GM06990 (cell line): ENCODE results near the gene SCAF4.

Experiments used
- DNase-seq: peaks from one replicate; pipeline ENCODE4 v3.0.0-alpha.2; 2011; ENCODE audit not compliant: insufficient read length; ENCODE audit errors: extremely low read depth
- H3K27me3 ChIP-seq: replicated peaks from 2 replicates; pipeline ENCODE4 v1.6.0; 2011; ENCODE audit warnings: low read length; ENCODE audit not compliant: control insufficient read depth, insufficient read depth
- H3K36me3 ChIP-seq: 2 replicates; pipeline ENCODE4 v1.5.1; 2011; ENCODE audit warnings: low read length; ENCODE audit not compliant: control insufficient read depth, insufficient read depth
- H3K4me3 ChIP-seq: replicated peaks from 2 replicates; pipeline ENCODE4 v1.5.1; 2011; ENCODE audit warnings: low read depth, mild to moderate bottlenecking, control low read depth, low read length
- TF ChIP-seq, protein P1 (sequence below): IDR thresholded peaks from 2 replicates; pipeline ENCODE4 v1.5.1; 2011; ENCODE audit warnings: low read length, control low read depth, mild to moderate bottlenecking, inconsistent platforms; ENCODE audit not compliant: insufficient read depth, poor library complexity, severe bottlenecking

SCAF4 gene

DNA sequence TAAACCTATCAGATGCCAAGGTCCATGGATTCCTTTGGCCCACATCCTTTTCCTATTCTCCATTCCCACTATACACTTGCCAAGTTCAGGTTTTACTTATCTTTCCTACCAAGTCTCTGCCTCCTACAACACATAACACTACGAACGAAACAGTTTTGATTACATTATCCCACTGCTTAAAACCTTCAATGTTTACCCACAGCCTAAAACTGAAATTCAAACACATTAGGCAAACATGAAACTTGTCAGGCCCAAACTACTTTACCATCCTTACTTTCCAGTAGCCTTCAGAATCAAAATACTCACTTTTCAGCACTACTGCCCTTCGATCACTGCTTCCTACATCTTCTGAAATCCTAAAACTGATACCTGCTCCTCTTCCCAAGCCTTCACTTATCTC, 3.0 kb downstream of the SCAF4 start:
- no peaks in the 10 kb centered on the region for H3K27me3 ChIP-seq
- no peaks in the 10 kb centered on the region; the same call in 1 of the 2 replicates for H3K36me3 ChIP-seq
- H3K4me3 ChIP-seq, result no peak overlapping the region
- no peak for DNase-seq
- TF ChIP-seq, protein P1, sequence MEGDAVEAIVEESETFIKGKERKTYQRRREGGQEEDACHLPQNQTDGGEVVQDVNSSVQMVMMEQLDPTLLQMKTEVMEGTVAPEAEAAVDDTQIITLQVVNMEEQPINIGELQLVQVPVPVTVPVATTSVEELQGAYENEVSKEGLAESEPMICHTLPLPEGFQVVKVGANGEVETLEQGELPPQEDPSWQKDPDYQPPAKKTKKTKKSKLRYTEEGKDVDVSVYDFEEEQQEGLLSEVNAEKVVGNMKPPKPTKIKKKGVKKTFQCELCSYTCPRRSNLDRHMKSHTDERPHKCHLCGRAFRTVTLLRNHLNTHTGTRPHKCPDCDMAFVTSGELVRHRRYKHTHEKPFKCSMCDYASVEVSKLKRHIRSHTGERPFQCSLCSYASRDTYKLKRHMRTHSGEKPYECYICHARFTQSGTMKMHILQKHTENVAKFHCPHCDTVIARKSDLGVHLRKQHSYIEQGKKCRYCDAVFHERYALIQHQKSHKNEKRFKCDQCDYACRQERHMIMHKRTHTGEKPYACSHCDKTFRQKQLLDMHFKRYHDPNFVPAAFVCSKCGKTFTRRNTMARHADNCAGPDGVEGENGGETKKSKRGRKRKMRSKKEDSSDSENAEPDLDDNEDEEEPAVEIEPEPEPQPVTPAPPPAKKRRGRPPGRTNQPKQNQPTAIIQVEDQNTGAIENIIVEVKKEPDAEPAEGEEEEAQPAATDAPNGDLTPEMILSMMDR, result no peak

DNA sequence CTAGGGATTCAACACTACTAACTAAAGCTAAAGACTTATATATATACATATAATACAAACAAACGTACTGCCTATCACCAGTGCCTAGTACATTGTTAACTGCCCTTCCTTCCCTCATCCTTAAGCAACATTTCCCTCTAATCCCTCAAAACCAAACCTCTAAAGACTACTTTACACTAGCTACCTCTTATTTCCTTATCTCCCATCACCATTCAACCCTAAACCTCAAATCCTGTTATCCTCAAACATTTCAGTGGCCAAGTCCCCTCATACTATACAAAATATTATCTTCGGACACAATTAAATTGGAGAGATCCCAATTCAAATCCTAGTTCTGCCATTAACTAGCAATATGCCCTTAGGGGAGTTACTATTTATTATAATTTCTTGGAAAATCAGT, 3.7 kb downstream of the SCAF4 start:
- no peak overlapping the region for H3K4me3 ChIP-seq
- no peaks in the 10 kb centered on the region for H3K27me3 ChIP-seq
- TF ChIP-seq, protein P1, result no peak
- H3K36me3 ChIP-seq, result no peaks in the 10 kb centered on the region; the same call in 1 of the 2 replicates
- DNase-seq, result no peak

DNA sequence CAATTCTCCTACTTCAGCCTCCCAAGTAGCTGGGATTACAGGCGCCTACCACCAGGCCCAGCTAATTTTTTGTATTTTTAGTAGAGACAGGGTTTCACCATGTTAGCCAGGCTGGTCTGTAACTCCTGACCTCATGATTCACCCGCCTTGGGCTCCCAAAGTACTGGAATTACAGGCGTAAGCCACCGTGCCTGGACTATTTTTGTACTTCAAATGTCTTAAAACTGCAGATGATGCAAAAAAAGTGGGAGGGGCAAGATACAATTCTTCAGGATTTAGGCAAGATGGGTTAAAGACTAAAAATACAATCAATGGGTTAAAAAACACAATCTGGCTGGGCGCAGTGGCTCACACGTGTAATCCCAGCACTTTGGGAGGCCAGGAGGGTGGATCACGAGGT, 4.7 kb downstream of the SCAF4 start:
- TF ChIP-seq, protein P1, result no peak
- H3K36me3 ChIP-seq, result no peaks in the 10 kb centered on the region; the same call in 1 of the 2 replicates
- DNase-seq, result no peak
- H3K27me3 ChIP-seq, result no peaks in the 10 kb centered on the region
- no peak overlapping the region for H3K4me3 ChIP-seq

DNA sequence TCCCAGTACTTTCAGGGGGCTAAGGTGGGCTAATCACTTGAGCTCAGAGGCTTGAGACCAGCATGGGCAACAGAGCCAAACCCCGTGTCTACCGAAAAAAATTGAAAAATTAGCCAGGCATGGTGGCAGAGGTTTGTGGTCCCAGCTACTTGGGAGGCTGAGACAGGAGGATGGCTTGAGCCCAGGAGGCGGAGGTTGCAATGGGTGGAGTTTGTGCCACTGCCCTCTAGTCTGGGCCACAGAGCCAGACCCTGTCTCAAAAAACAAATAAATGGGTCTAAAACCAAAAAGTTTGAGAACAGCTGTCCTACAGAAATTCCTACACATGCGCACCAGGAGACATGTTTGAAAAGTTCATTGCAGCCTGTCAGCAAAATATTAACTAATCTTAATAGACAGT, 5.5 kb downstream of the SCAF4 start:
- no peak for DNase-seq
- TF ChIP-seq, protein P1, result no peak
- Histone ChIP-seq H3K4me3 (no peak overlapping the region), H3K36me3 (no peaks in the 10 kb centered on the region; the same call in 1 of the 2 replicates), H3K27me3 (no peaks in the 10 kb centered on the region)

DNA sequence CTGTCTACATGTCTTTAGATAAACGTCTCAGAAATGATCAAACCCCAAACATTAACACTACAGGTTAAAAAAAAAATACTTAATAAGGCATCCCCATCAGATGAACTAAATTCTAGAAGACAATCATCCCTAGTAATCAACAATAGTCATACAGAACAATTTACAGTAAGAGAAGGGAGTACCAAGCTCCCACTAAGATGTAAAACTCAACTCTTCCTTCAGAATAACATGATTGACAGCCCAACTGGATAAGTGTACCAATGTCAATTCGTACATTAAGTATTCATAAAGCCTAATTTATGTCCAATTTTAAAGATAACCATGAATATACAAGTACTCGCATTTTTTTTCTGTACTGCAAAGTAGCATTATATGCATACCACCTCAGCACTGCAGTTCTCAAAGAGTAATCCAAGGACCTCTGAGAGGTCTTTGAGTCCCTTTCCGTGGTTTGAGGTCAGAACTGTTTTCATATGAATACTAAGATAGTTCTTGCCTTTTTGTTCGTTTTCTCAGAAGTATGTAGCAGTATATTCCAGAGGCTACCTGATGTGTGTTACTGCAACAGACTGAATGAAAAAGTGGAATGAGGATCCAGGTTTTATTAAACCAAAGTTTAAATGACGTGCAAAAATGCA, 6.6 kb downstream of the SCAF4 start:
- Histone ChIP-seq H3K4me3 (no peak overlapping the region), H3K36me3 (no peaks in the 10 kb centered on the region; the same call in 1 of the 2 replicates), H3K27me3 (no peaks in the 10 kb centered on the region)
- TF ChIP-seq, protein P1, result no peak
- DNase-seq, result no peak

DNA sequence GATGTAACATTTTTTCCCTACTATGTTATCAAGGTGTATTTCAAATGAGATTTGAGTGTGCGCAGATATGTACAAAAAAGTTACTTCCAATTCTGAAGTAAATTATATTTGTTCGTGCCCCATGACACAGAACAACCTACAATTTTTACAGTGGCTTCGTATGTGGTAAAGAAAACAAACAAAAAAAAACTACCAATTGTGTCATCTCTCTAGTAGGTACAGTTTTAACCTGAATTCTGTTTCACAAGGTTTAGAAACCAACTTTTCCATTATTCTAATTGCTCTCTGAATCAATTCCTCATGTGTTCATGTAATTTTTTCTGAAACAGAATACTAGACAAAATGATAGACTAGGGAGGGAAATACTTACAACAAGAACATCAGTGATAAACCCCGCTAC, 7.4 kb downstream of the SCAF4 start:
- Histone ChIP-seq H3K36me3 (no peaks in the 10 kb centered on the region; the same call in 1 of the 2 replicates), H3K27me3 (no peaks in the 10 kb centered on the region), H3K4me3 (no peak overlapping the region)
- DNase-seq, result no peak
- TF ChIP-seq, protein P1, result no peak
